Keratinocyte (primary cell): Measurements from ENCODE around the gene STN1. TPM values are rescaled to one million over a fixed set of nuclear protein-coding genes. Genes with fewer than 3 reads are reported as not detected.

Source experiments
- DNase-seq: peaks from one replicate; pipeline ENCODE4 v3.0.0-alpha.2; 2011; ENCODE audit warnings: low read depth, missing footprints, low spot score
- FAIRE-seq: peaks from 2 replicates; lab custom pipeline; 2011; peaks lifted over from hg19 to GRCh38; lab: Jason Lieb, UNC
- H2AFZ ChIP-seq: 2 replicates; pipeline ENCODE4 v1.6.0; 2012; ENCODE audit warnings: low read length, control low read depth, inconsistent platforms; ENCODE audit not compliant: control insufficient read depth
- H3K27ac ChIP-seq: 2 replicates; pipeline ENCODE4 v1.5.1; 2011; ENCODE audit warnings: low read length; ENCODE audit not compliant: control insufficient read depth, insufficient read depth
- H3K27me3 ChIP-seq: 3 replicates; pipeline ENCODE4 v1.6.0; 2011; ENCODE audit warnings: low read length; ENCODE audit not compliant: control insufficient read depth, insufficient read depth; ENCODE audit errors: extremely low read depth
- H3K36me3 ChIP-seq, 2 experiments: 2 replicates in 1 of 2; 3 replicates in 1 of 2; pipeline ENCODE4 v1.5.1; 2011; ENCODE audit warnings: low read length in 2 of 2, mild to moderate bottlenecking in 1 of 2; ENCODE audit not compliant: control insufficient read depth in 2 of 2, insufficient read depth in 2 of 2; ENCODE audit errors: extremely low read depth in 1 of 2
- H3K4me1 ChIP-seq: 3 replicates; pipeline ENCODE4 v1.5.1; 2011; ENCODE audit warnings: low read length; ENCODE audit not compliant: control insufficient read depth, insufficient read depth; ENCODE audit errors: extremely low read depth
- H3K4me2 ChIP-seq: 3 replicates; pipeline ENCODE4 v1.6.0; 2011; ENCODE audit warnings: low read depth, low read length; ENCODE audit not compliant: control insufficient read depth, insufficient read depth; ENCODE audit errors: extremely low read depth
- H3K4me3 ChIP-seq, 3 experiments: fragments of 200-600 bp in 1 of 3; sonication (generic) in 1 of 3; 2 replicates in 2 of 3; 3 replicates in 1 of 3; pipeline ENCODE4 v1.5.1; 2011 to 2016; ENCODE audit warnings: low read length in 3 of 3, mild to moderate bottlenecking in 3 of 3, control low read depth in 2 of 3, inconsistent platforms in 1 of 3, low read depth in 1 of 3, mixed read lengths in 1 of 3, mixed run types in 1 of 3, moderate library complexity in 1 of 3; ENCODE audit not compliant: control insufficient read depth in 2 of 3, insufficient read depth in 2 of 3; ENCODE audit errors: extremely low read depth in 1 of 3
- H3K79me2 ChIP-seq: 2 replicates; pipeline ENCODE4 v1.6.0; 2012; ENCODE audit warnings: low read length; ENCODE audit not compliant: control insufficient read depth, insufficient read depth
- H3K9ac ChIP-seq: 3 replicates; pipeline ENCODE4 v1.6.0; 2011; ENCODE audit warnings: low read length; ENCODE audit not compliant: control insufficient read depth, insufficient read depth; ENCODE audit errors: extremely low read depth
- H3K9me1 ChIP-seq: 3 replicates; pipeline ENCODE4 v1.6.0; 2011; ENCODE audit warnings: low read length; ENCODE audit not compliant: control insufficient read depth, insufficient read depth; ENCODE audit errors: extremely low read depth
- H3K9me3 ChIP-seq: 2 replicates; pipeline ENCODE4 v1.5.1; 2012; ENCODE audit warnings: low read depth, low read length; ENCODE audit not compliant: control insufficient read depth
- H4K20me1 ChIP-seq: 3 replicates; pipeline ENCODE4 v1.6.0; 2011; ENCODE audit warnings: low read length; ENCODE audit not compliant: control insufficient read depth, insufficient read depth; ENCODE audit errors: extremely low read depth
- CTCF ChIP-seq, 3 experiments: IDR thresholded peaks in 1 of 3; conservative IDR thresholded peaks in 1 of 3; optimal IDR thresholded peaks in 1 of 3; 2 replicates in 2 of 3; 3 replicates in 1 of 3; pipeline versions ENCODE3 to v1.5.1; 2011; ENCODE audit warnings: low read length in 3 of 3, mild to moderate bottlenecking in 3 of 3, moderate library complexity in 2 of 3, control low read depth in 1 of 3, inconsistent platforms in 1 of 3; ENCODE audit not compliant: insufficient read depth in 2 of 3; ENCODE audit errors: extremely low read depth in 1 of 3
- EZH2 ChIP-seq: IDR thresholded peaks from one replicate; pipeline ENCODE4 v1.6.1; 2012; ENCODE audit warnings: inconsistent platforms, mild to moderate bottlenecking, low read length, moderate library complexity
- dilution Hi-C: fragments of 300-500 bp; cut with MboI; formaldehyde crosslinking; loops from one replicate; pipeline ENCODE4 v1.7.0; 2020; ENCODE audit warnings: low sequenced_read_pairs; ENCODE audit not compliant: extremely low pct_ligation_motif_present
- polyA plus RNA-seq, 5 experiments: library from polyadenylated mRNA; depleted of rRNA in 3 of 5; stranded (reverse) in 3 of 5; stranded (forward) in 1 of 5; unstranded in 1 of 5; fragments of >200 nt; gene quantifications; 1 replicate in 1 of 5; 2 replicates in 3 of 5; 3 replicates in 1 of 5; pipeline versions ENCODE4 v1.2.1 to v1.2.3, GENCODE V29; 2011 to 2012; ENCODE audit warnings: missing spikeins in 2 of 5, low read depth in 1 of 5, low replicate concordance in 1 of 5

STN1 gene
- polyA plus RNA-seq, 1 donor (not counting 4 experiments of a cell fraction or from before 2014, with no cell fraction given), result 29.0 TPM

- H3K27me3 ChIP-seq, result no peaks in the 10 kb centered on the region
- peaks cover 61% of the 10 kb centered on the region for H3K4me1 ChIP-seq
- H3K4me3 ChIP-seq, result no peak overlapping the region
- no peak overlapping the region for H2AFZ ChIP-seq
- dilution Hi-C loops, result no loop called here
- FAIRE-seq (peak; percentile 13), DNase-seq (no peak)
- H3K9ac ChIP-seq, result no peak overlapping the region
- H3K36me3 ChIP-seq, result peaks cover 27 to 63% of the 10 kb centered on the region in 2 experiments
- H3K79me2 ChIP-seq, result peaks cover 97% of the 10 kb centered on the region
- H3K9me3 ChIP-seq, result no peaks in the 10 kb centered on the region
- TF ChIP-seq CTCF (optimal IDR thresholded peaks at IDR 0.05 in 1 of 3, IDR thresholded peaks at IDR 0.05 in 1 of 3, conservative IDR thresholded peaks at IDR 0.05 in 1 of 3; ENCODE audit: extremely low read depth in 1 of 3, insufficient read depth in 2 of 3, low read length in 3 of 3), result no peak
- TF ChIP-seq EZH2, result no peak
- H3K9me1 ChIP-seq, result peaks cover 26% of the 10 kb centered on the region
- H3K27ac ChIP-seq, result peak overlapping the region; percentile 29
- H4K20me1 ChIP-seq, result peaks cover 75% of the 10 kb centered on the region
- H3K4me2 ChIP-seq, result no peak overlapping the region
Measured at GRCh38 chr10:103836861-103837260, 81.1 kb downstream of the STN1 start.

- FAIRE-seq, result peak; percentile 72
- Histone ChIP-seq H3K9me1 (peaks cover 26% of the 10 kb centered on the region), H3K4me2 (peak overlapping the region; percentile 28), H3K27ac (peak overlapping the region; percentile 29), H3K4me1 (peaks cover 60% of the 10 kb centered on the region), H4K20me1 (peaks cover 72% of the 10 kb centered on the region), H3K36me3 (peaks cover 25 to 62% of the 10 kb centered on the region in 2 experiments), H3K27me3 (no peaks in the 10 kb centered on the region), H3K4me3 (no peak overlapping the region), H2AFZ (no peak overlapping the region), H3K9ac (no peak overlapping the region), H3K9me3 (no peaks in the 10 kb centered on the region), H3K79me2 (peaks cover 99% of the 10 kb centered on the region)
- no peak for DNase-seq
- TF ChIP-seq CTCF (optimal IDR thresholded peaks at IDR 0.05 in 1 of 3, IDR thresholded peaks at IDR 0.05 in 1 of 3, conservative IDR thresholded peaks at IDR 0.05 in 1 of 3; ENCODE audit: extremely low read depth in 1 of 3, insufficient read depth in 2 of 3, low read length in 3 of 3) (no peak), EZH2 (no peak)
- dilution Hi-C loops, result no loop called here
Measured at GRCh38 chr10:103836273-103836672, 81.7 kb downstream of the STN1 start.
